HG02943 (cell line): ENCODE results near the gene MAPKBP1.

Experiments used
- ATAC-seq: cut with Tn5 transposase; IDR thresholded peaks from one replicate; pipeline ENCODE4 v1.9.1; 2021; ENCODE audit warnings: mild to moderate bottlenecking, low read depth, moderate library complexity; ENCODE audit not compliant: unreplicated experiment

Gene MAPKBP1

DNA sequence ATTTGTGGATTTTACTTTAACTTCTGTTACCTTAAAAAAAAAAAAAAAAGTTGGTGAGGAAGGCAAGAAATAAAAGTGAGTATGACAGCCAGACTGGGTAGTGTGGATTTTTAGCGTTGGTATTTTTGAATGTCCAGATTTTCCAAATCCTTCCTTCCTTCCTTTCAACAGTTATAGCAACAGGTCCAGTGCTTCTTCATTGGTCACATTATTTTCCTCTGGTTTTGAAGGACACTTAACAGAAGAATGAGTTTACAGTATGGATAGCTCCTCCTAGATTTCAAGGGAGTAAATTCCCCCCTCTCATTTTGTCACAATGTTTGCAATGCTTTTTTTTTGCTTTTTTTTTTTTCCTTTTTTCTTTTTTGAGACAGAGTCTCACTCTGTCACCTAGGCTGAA, 6.4 kb downstream of the MAPKBP1 start:
- ATAC-seq = no peak

DNA sequence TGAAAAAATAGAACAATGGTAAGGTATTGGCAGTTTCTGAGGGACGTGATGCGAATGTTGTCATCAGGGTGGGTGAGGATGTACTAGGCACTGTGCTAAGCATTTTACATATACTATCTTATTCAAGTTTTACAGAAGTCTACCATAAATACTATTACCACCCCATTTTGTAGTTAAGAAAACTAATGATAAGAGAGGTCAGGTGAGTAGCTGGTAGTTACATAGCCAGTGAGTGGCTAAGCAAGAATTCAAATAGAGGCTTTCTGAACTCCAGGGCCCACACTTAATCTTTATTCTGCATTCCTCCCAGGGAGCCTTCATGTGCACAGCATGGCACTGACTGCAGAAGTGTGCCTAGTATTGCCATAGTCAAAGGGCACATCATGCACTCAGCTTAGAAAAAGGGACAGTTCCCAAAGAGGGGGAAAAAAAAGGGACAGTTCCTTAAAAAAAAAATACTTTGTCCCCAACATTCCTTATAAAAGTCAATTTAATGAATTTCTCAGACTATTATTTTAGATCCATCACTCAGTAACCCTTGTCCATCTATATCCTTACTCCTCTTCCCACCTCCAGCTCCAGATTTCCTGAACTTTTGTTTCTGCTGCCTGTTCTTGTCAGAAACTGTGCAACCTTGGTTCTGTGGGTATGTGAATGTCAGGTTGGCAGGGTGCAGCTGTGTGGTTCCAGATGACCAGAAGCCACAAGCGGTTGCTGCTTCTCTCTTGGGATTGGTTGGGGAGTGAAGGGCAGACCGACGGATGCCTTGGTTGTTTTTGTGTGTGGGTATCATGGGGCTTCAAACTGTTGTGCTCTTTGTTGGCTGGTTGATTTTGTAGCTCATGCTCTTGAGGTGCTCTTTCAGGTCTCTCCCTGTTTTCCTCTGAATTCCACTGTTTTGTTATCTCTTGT, 8.3 kb downstream of the MAPKBP1 start:
- ATAC-seq = peak; percentile 62

DNA sequence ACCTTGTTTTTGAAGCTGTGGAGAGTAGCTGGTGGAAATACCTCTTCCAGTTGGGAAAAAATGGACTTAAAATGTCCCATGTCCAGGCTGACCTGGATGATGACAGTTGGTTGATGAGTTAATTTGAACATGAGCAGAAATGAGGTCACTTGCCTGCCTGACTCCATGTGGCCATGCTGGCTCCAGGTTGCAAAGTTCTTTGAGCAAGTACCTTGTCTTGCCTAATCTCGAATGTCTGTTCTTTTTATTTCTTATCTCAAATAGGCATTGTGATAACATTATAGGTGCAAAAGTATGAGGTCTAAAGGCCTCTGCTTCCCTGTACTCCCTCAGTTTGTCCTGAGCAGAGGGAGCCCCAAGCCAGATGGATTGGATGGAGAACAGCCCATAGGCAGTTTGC, 9.0 kb downstream of the MAPKBP1 start:
- no peak for ATAC-seq

DNA sequence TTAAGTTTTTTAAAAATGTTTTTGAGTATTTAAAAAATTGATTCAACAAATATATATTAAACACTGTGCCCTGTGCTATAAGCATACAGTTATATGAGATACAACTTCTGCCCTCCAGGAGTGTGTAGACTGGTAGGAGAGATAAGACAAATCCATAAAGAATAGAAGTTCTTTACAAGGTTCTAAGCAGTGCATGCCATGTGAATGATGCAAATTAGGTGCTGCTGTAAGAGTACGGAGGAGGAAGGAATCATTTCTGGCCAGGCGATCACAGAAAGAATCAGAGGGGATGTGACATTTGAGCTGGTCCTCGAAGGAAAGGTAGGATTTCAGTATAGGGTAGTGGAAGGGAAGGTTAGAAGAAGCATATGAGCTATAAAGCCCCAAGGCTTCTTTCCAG, 14.0 kb downstream of the MAPKBP1 start:
- no peak for ATAC-seq

DNA sequence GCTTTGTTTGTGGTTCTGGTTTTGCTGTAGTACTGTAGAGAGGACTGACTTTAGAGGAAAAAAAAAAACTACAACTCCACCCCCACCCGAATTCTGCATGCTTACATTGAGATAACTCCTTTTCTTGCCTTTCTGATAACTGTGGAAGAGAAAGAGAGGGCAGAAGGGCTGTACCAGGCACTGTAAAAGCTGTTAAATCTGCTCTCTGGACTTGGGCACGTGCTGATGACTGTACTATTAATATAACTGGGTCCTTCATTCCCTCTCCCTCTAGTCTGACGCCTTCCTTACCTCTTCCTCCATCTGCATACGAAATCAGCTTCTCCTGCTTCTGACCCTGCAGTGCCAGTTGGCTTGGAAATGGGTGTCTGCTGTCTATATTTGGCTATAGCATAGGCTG, 15.0 kb downstream of the MAPKBP1 start:
- no peak for ATAC-seq

DNA sequence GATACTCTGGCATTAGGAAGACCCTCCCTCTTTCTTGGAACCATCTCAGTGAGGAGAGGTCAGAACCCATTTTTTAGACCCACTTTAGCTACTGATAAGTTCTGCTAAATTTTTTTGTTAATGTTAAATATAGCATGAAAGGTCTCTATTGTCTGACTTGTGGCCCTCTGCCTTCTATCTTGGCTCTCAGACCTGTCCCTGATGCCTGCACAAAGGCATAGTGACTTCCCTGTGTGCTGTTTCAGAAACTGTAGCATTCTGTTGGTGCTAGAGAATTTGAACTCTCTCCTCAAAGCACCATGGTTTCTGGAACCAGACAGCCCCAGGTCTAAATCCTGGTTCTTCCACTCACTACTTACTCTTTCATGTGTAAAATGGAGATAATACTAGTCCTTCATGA, 15.4 kb downstream of the MAPKBP1 start:
- no peak for ATAC-seq

DNA sequence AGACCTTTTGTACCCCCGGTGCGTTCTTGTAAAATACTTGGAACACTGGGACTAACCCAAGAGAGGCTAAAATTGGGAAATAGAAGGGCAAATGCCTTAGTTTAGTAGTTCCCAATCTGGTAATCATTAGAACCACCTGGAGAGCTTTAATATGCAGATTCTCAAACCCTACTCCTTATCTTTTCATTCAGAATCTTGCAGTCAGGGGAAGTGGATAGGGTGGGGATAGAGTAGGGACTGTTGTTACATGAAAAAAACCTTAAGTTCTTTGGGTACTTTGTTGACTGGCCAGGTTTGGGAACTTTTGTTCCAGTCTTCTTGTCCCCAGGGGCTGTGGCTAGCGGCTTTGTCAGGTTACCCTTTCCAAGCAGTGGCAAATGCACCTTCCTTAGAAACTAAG, 15.9 kb downstream of the MAPKBP1 start:
- no peak for ATAC-seq

DNA sequence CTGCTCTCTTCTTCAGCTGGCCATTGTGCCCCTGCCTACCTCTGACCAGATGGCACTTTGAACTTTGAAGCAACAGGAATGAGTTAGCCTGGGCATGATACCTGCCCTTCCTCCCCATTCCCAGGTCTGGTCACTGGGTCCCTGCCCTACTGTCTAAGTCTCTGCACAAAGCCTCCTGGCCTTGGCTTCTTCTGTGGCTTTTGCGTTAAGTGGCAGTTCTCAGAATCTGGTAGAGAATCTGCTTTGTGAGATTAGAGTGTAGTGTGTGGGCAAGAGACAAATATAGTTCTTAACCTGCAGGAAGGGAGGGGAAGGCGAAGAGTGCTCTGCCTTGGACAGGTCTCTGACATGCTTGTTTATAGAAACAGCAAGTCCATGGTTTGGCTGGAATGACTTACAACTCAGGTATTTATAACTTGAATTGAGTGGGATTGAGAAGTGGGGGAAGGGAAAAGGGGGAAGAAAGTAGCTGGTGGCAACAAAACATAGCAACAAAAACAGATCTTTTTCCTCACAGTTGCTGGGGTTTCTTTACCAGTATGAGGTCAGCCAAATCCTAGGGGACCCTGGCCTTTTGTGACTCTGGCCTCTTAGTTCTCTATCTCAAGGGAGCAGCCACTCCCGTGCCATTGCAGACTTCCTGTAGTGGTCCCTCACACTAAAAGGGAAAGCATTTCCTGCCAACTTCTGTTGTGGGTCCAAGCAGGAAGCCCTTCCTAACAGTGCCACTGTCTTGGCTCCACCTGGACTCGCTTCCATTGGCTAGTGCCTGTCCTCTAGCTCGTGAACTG, 16.7 kb downstream of the MAPKBP1 start:
- no peak for ATAC-seq

DNA sequence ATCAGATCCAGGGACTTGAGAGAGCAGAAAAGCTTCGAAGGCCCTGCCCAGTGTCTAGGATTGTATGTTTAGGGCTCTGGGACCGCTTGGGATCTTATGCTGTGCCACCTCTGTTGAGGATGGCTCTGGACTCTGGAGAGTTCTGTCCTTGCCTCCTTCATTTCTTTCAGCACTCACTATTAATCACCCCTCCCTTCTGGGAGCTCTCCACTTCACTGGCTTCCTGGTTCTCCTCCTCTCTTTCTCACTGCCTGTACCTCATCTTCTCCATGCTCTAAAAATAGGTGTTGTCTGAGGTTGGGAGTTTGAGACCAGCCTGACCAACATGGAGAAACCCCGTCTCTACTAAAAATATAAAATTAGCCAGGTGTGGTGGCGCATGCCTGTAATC, 17.3 kb downstream of the MAPKBP1 start:
- ATAC-seq = no peak

DNA sequence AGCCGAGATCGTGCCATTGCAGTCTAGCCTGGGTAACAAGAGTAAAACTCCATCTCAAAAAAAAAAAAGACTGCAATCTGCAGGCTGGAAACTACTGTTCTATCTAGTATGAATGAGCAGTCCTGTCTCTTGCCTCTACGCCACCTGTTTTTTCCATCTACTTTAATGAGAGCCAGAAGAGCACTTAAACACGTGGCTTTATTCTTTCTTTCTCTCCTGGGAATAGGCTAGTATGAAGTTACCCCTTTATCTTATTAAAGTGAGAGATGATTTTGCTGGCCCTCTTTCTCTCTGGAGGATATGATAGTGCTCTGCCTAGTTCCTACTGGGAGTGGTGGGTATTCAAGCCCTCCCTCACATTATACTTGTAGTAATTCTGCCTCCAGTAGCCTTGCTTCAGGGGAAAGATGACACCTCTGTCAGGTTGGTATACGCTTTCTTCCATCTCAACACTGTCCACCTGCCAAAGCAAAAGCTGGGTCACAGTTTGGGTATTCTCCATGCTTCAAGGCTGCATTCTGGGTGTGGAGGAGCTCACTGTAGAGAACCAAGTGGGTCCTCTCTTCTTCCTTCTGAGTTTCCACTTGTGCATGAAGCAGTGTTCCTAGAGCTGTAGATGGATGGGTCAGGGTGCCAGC, 17.8 kb downstream of the MAPKBP1 start:
- no peak for ATAC-seq

DNA sequence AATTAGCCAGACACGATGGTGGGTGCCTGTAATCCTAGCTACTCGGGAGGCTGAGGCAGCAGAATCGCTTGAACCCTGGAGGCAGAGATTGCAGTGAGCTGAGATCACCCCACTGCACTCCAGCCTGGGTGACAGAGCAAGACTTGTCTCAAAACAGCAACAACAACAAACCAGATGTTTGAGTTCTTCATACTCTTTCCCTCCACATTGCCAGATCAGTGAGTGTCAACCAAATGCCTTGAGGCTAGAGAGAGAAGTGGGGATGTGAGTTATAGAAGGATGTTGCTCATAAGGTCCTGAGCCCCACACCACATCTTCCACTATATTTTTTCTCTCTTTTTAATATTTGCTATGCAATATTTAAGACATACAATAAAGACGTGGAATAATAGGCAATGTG, 19.8 kb downstream of the MAPKBP1 start:
- no peak for ATAC-seq

DNA sequence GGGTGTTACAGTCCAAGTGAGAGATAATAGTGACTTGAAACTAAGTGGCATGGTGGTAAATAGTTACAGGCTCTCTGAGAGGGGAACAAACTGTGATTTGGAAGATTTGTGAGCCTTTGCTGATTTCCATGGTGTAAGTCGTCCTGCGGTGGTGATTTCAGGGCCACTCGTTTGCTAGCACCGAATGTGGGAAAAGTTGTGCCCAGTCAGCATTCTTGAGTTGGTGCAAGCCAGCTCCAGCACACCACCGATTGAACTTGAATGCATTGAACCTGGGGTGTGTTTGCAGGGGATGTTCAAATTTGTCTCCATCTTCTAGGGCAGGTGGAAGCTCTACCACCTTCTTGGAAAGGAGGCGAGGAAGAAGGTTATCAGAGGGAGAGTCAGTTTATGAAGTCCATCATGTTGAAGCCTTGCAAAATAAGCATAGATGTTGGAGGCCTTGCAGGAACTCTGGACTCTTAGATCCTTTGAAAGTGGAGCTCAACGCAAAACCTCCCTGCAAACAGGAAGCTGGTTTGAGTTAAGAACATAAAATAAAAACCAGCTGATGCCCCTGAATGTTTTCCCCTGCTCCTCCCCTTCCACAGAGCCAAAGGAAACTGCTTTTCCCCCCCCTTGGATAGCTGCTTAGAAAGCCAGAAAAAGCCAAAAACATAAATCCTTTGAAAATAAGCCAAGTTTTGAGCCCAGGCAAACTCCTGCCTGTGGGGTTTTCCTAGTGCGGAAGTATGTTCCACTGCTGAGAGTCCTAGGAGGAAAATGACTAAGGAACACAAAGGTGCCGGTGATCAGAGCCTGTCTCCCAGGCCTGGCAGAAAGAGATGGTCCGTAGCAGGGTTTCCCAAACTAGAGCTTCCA, 21.9 kb downstream of the MAPKBP1 start:
- no peak for ATAC-seq

DNA sequence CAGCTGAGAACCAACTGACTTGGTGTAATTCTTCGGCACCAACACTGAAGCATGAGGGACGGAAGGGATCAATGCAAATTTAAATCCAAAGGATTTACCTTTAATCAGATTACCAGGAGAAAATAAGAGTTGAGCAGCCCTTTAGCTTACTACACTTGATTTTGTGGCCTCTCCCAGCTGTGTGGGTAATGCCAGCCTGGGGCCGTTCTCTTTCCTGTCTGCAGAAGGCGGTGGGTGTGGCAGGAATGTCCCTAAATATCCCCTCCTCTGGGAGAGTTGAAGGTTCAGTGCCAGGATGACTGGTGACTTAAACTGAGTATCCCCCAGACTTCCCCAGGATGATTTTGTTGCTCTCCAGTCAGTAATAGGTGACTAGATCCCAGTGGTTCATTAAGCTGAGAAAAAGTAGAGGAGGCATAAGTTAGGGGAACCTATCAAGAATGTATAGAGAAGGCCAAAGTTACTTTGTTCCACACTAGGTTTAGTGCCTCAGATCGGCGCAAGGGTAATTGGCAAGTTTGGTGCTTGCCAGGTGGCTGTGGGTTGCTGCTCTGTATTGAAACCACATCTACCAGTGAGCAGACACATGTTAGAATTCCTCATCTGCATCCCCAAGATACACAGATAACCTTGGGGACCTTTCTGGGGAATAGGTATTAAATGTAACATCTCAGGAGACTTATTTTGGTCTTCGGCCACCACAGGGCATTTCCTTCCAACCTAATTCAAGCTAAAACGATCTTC, 23.1 kb downstream of the MAPKBP1 start:
- no peak for ATAC-seq

DNA sequence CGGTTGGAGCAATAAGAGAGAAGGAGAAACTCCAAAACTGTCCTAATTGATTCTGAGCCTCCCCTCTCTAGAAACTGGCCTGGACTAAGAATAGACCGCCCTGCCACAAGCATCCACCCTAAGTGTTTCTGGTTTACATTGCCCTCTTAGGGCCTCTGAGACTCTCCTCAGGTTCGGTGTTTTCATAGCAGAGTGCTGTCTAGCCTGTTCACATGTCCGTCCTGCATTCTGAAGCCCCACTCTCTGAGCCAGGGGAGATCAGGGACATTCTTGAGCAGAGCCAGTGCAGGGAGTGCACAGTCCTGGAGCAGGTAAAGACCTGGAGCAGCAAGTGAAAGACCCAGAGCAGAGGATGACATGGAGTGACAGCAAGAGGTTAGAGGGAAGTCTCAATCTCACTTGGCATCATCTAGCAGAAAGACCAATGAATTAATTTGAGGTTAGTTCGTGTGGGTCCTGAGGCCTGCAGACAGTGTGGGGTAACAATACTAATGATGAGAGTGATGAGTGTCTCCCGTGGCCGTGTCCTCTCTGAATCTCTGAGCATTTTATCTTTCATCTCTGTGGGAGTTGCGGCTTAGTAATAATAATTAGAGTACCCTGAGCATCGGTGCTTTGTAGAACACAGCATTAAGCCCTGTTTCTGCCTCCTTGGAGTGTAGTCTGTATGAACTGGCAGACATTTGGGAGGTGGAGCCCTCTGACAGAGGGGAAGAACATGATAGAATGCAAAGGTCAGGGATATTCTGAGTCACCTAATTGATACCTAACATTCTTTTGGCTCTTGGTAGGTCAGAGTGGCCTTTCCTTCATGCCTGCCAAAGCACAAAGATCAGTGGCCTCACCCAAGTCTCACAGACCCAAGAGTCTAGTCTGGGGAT, 24.6 kb downstream of the MAPKBP1 start:
- no peak for ATAC-seq

DNA sequence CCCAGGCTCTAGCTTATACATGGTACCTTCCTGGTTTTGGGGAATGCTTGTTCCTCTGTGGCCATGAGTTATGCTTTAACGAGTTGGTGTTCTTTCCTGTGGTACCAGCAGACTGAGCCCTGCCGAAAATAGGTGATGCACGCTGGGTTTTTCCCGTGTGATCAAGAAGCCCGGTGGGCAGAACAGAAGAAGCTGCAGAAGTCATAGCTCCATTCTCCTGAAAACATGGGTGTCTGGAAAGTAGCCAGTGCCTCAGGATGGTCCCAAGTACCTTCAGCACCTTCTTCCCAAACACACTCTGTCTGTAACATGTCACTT, 25.2 kb downstream of the MAPKBP1 start:
- ATAC-seq = no peak

DNA sequence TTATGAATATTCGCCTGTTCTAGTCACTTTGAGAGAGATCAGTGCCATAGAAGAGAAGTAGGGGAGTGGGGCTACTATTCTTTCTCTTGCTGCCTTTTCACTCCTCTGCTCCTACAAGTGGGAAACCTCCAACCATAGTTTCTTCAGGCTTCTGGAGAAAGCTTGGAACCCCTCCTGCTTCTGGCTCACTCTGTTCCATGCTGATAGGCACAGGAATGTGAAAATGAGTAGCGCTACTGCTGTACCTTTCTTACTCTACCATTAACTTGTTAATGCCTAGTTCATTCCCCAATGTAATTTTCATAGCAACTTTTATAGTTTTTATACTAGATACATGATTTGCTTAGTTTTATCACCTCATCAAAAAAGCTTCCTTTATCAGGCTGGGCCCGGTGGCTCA, 26.9 kb downstream of the MAPKBP1 start:
- no peak for ATAC-seq

DNA sequence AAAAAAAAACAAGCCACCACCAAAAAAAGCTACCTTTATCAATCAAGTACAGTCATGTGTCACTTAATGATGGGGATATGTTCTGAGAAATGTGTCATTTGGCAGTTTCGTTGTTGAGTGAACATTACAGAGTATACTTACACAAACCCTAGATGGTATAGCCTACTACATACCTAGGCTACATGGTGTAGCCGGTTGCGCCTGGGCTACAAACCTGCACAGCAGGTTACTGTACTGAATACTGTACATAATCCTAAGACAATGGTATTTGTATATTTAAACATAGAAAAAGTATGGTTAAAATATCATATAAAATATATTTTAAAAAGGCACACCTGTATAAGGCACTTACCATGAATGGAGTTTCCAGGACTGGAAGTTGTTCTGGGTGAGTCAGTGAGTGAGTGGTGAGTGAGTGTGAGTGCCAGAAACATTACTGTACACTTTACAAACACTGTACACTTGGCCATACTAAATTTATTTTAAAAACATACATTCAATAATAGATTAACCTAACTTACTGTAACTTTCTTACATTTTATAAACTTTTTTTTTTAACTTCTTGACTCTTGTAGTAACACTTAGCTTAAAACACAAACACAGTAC, 27.7 kb downstream of the MAPKBP1 start:
- no peak for ATAC-seq

DNA sequence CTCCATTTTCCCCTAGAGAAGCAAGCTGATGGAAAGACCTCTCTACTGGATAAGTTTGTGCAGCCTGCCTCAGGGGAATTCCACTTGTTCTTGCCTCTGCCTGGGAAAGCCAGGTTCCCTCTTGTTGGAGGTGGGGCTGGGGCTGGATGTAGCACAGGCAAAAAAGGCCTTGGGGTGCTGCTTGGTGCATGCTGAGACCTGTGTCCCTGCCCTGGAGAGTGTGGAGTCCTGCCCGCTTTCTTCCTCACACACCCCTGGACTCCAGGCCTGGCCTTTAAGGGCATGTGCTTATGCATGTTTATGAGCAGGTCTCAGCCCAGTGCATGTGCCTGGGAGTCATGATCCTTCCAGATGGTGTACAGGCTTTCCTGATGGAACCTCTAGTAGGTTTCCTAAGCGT, 30.1 kb downstream of the MAPKBP1 start:
- ATAC-seq = no peak
